Hematopoietic multipotent progenitor cell treated with erythropoietin and hydrocortisone succinate and interleukin-3 and kit ligand, for 17 days (in vitro differentiated cells): ENCODE results near the gene SPANXA2.
"Not testable (repeated sequence)": the region's sequence is repeated elsewhere in the genome, so short reads cannot be mapped to it uniquely, and the experiment has no call there.

Source experiments
- DNase-seq: peaks from one replicate; pipeline ENCODE4 v3.0.0-alpha.2; 2015; ENCODE audit warnings: low spot score

SPANXA2 gene

GRCh38 chrX:141589408-141589807, at the start of gene SPANXA2:
Gene SPANXA2 (plus strand): TSS chrX:141589708. CDS start chrX:141589768, 60 bp downstream.
- DNase-seq: not testable (repeated sequence)

GRCh38 chrX:141542551-141542950, 47.0 kb upstream of the SPANXA2 start:
- not testable (repeated sequence) for DNase-seq

GRCh38 chrX:141584638-141585037, 4.9 kb upstream of the SPANXA2 start, which contains the start of gene SPANXA1:
Gene SPANXA1 (minus strand): TSS chrX:141584738. CDS start chrX:141584678, 60 bp downstream.
- DNase-seq: not testable (repeated sequence)

GRCh38 chrX:141609111-141609510, 19.6 kb downstream of the SPANXA2 start:
- DNase-seq: no peak

- no peak for DNase-seq
Measured at GRCh38 chrX:141619336-141619735, 29.8 kb downstream of the SPANXA2 start.

- no peak for DNase-seq
Measured at GRCh38 chrX:141632124-141632523, 42.6 kb downstream of the SPANXA2 start.

- no peak for DNase-seq
Measured at GRCh38 chrX:141638550-141638949, 49.0 kb downstream of the SPANXA2 start.
